ENCODE data around the gene ZNF71.

ZNF71 gene

GRCh38 chr19:56619121-56619520 lies 24.0 kb downstream of the ZNF71 start:
- no peak for FAIRE-seq

GRCh38 chr19:56622374-56622773 lies 27.3 kb downstream of the ZNF71 start:
- FAIRE-seq (no peak), DNase-seq (ENCODE audit: insufficient read length, low spot score) (no peak)
- no peak for TF ChIP-seq CTCF (IDR thresholded peaks at IDR 0.05; ENCODE audit: insufficient read depth, missing control alignments)

More at GRCh38 chr19:56619121-56619520, 24.0 kb downstream of the ZNF71 start:
- no peak for DNase-seq (ENCODE audit: insufficient read length, low spot score)
- no peak for TF ChIP-seq CTCF (IDR thresholded peaks at IDR 0.05; ENCODE audit: insufficient read depth, missing control alignments)

GRCh38 chr19:56623006-56623405 lies 27.9 kb downstream of the ZNF71 start:
- FAIRE-seq = no peak
- DNase-seq (ENCODE audit: insufficient read length, low spot score) = no peak
- TF ChIP-seq CTCF (IDR thresholded peaks at IDR 0.05; ENCODE audit: insufficient read depth, missing control alignments) = no peak

- no peak for TF ChIP-seq CTCF (IDR thresholded peaks at IDR 0.05; ENCODE audit: insufficient read depth, missing control alignments)
- DNase-seq (ENCODE audit: insufficient read length, low spot score) = no peak
- no peak for FAIRE-seq
Measured at GRCh38 chr19:56625708-56626107, 30.6 kb downstream of the ZNF71 start.

GRCh38 chr19:56633021-56633420 lies 37.9 kb downstream of the ZNF71 start:
- FAIRE-seq (no peak), DNase-seq (ENCODE audit: insufficient read length, low spot score) (no peak)
- no peak for TF ChIP-seq CTCF (IDR thresholded peaks at IDR 0.05; ENCODE audit: insufficient read depth, missing control alignments)

GRCh38 chr19:56637976-56638555 lies 43.0 kb downstream of the ZNF71 start:
- DNase-seq (ENCODE audit: insufficient read length, low spot score) = no peak
- TF ChIP-seq CTCF (IDR thresholded peaks at IDR 0.05; ENCODE audit: insufficient read depth, missing control alignments) = no peak
- no peak for FAIRE-seq

GRCh38 chr19:56639217-56639616 lies 44.1 kb downstream of the ZNF71 start:
- FAIRE-seq (no peak), DNase-seq (ENCODE audit: insufficient read length, low spot score) (no peak)
- TF ChIP-seq CTCF (IDR thresholded peaks at IDR 0.05; ENCODE audit: insufficient read depth, missing control alignments) = no peak
